Large intestine (tissue), 3 donors: ENCODE results near the gene DHRS13. TPM values are rescaled to one million over a fixed set of nuclear protein-coding genes. Genes with fewer than 3 reads are reported as not detected.
"Not testable (repeated sequence)": the region's sequence is repeated elsewhere in the genome, so short reads cannot be mapped to it uniquely, and the experiment has no call there.

Source experiments
- DNase-seq, 2 donors: peaks; one replicate each; pipeline versions ENCODE4 v3.0.0 to v3.0.0-alpha.2; 2013
- H3K27ac ChIP-seq: one replicate; pipeline ENCODE4 v1.5.1; 2013; ENCODE audit warnings: low read length
- H3K27me3 ChIP-seq: 2 replicates; pipeline ENCODE4 v1.6.1; 2013; ENCODE audit warnings: low read length; ENCODE audit not compliant: control insufficient read depth, insufficient read depth
- H3K36me3 ChIP-seq: 2 replicates; pipeline ENCODE4 v1.6.1; 2013; ENCODE audit warnings: low read length; ENCODE audit not compliant: control insufficient read depth, insufficient read depth
- H3K4me1 ChIP-seq: one replicate; pipeline ENCODE4 v1.6.1; 2013; ENCODE audit warnings: low read length; ENCODE audit not compliant: control insufficient read depth, insufficient read depth
- H3K4me3 ChIP-seq: one replicate; pipeline ENCODE4 v1.5.1; 2013; ENCODE audit warnings: low read length
- H3K9me3 ChIP-seq: one replicate; pipeline ENCODE4 v1.6.1; 2013; ENCODE audit warnings: mild to moderate bottlenecking, low read depth, low read length, moderate library complexity; ENCODE audit not compliant: control insufficient read depth
- WGBS: methylation state at CpG from one replicate; pipeline ENCODE4 v1.1.5; 2013; ENCODE audit warnings: low lambda C conversion rate; ENCODE audit not compliant: insufficient coverage; 5-methylcytosine and 5-hydroxymethylcytosine counted together
- polyA plus RNA-seq: library from polyadenylated mRNA; unstranded; fragments of 120-200 nt; gene quantifications from one replicate; pipeline ENCODE4 v1.2.1, GENCODE V29; 2013

The DHRS13 gene
- polyA plus RNA-seq, 1 donor: 8.4 TPM

DNA sequence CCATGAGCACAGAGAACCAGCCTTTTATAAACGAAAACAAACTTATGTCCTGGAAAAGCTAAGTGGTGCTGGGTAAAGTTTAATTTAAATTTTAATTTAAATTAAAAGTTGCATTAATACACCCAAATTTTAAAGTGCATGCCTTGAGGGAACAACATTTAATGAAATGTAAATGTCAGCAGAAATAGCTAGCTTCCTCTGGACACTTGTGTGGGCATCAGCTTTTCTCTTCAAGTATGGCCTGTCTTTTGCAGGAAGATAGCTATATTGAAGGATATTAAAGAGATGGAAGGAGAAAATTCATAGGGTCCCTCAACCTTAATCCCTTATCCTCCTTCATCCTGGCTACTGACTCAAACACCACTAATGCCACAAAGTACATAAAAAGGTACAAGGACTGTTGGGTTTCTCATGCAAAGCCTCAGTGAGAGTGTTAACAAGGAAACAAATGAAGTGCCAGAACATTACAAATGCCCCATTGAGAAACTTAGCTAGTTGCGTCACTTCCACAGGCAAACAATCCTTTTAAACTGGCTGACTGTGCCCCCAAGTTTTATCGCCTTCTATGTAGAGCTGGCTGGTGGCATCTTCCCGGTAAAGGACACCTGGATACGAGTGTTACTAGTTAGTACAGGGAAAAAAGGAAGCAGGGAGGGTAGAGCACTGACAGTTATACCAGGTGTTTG, 34.3 kb upstream of the DHRS13 start:
- DNase-seq: no peak
- Histone ChIP-seq H3K36me3 (peaks cover 20% of the 10 kb centered on the region), H3K27ac (no peak overlapping the region), H3K9me3 (no peaks in the 10 kb centered on the region), H3K4me1 (no peaks in the 10 kb centered on the region), H3K4me3 (no peak overlapping the region), H3K27me3 (no peaks in the 10 kb centered on the region)
- WGBS: no CpG with 5 or more reads among the region's 5 CpGs

DNA sequence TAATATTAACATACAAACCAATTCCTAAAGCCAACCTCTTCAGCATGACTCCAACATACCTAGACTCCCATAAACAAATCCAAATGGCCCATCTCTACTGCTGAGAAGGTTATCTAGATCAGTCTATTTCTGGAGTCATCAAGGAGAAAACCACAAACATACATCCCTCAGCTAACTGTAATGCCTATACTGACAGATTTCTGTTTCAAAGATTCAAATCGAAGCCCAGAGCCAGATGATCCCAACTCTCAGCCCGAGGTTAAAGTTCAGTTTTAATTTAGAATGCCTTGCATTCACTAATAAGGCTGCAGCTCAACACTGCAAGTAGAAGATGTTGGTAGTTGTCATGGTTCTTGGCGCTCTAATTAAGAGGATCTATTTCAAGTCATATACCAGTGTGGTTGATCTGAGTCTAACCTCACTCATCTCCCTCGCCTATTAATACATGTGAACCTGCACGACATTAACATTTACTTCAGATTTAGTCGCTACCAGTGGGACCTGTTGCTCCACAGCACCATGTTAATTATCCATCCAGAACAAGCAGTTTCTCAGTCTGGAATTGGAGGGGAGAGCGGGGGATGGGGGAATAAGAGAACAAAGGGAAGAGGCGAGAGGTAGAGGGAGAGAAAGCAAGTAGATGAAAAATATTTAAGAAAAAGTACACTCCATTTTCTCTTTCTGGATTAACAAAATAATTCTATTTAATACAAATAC, 33.0 kb upstream of the DHRS13 start:
- no peaks in the 10 kb centered on the region for H3K9me3 ChIP-seq
- H3K36me3 ChIP-seq: peaks cover 19% of the 10 kb centered on the region
- no peaks in the 10 kb centered on the region for H3K4me1 ChIP-seq
- DNase-seq: no peak
- WGBS: 100% methylated on average over 2 of the region's 8 CpGs
- H3K27me3 ChIP-seq: no peaks in the 10 kb centered on the region
- no peak overlapping the region for H3K27ac ChIP-seq
- no peak overlapping the region for H3K4me3 ChIP-seq

DNA sequence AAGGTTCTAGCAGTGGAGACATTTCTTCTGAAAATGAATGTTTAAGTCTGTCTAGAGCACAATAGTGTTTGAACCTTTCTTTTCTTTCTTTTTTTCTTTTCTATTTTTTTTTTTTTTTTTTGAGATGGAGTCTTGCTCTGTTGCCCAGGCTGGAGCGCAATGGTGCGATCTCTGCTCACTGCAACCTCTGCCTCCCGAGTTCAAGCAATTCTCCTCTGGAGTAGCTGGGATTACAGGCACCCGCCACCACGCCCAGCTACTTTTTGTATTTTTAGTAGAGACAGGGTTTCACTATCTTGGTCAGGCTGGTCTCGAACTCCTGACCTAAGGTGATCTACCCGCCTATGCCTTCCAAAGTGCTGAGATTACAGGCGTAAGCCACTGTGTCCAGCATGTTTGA, 31.6 kb upstream of the DHRS13 start:
- not testable (repeated sequence) for H3K27ac ChIP-seq, H3K4me1 ChIP-seq, H3K9me3 ChIP-seq, H3K27me3 ChIP-seq, H3K4me3 ChIP-seq, DNase-seq
- peaks cover 13% of the 10 kb centered on the region for H3K36me3 ChIP-seq
- WGBS: no CpG with 5 or more reads among the region's 8 CpGs

DNA sequence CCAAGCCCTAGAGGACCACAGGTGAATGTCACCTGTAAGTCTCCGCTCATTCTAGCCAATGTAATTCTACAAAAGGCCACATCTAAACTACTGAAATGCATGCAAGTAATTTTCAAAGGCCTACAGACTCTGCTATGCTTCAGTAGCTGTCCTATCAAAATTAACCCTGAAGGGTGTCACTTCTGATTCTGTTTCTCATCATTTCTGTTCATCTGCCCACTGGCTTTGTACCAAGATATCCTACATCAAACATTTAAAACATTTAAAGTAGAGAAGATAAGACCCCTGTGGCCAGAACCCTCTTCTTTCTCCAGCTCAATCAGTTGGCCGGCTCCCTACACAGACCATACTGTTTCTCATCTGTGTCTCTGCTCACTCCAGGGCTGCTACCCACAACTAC, 26.9 kb upstream of the DHRS13 start:
- Histone ChIP-seq H3K36me3 (peaks cover 29% of the 10 kb centered on the region), H3K9me3 (no peaks in the 10 kb centered on the region), H3K4me1 (no peaks in the 10 kb centered on the region), H3K4me3 (no peak overlapping the region), H3K27me3 (no peaks in the 10 kb centered on the region), H3K27ac (no peak overlapping the region)
- WGBS: no CpG with 5 or more reads among the region's 2 CpGs
- no peak for DNase-seq

DNA sequence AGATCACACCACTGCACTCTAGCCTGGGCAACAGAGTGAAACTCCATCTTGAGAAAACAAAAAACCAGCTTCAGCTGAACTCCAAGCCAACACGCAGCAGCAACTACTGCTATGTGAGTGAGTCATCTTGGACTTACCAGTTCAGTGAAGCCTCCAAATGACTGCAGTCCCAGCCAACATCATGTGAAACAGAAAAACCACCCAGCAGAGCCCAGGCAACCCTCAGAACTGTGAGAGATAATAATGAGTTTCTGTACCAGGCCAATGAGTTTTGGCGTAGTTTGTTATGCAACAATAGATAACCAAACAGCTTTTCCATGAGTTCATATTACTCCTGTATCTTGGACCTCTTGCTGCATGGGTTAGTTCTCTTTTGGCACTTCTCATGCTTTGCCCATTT, 25.2 kb upstream of the DHRS13 start:
- Histone ChIP-seq H3K27me3 (no peaks in the 10 kb centered on the region), H3K36me3 (peaks cover 39% of the 10 kb centered on the region), H3K4me3 (no peak overlapping the region), H3K9me3 (no peaks in the 10 kb centered on the region), H3K27ac (no peak overlapping the region), H3K4me1 (no peaks in the 10 kb centered on the region)
- no CpG with 5 or more reads among the region's 2 CpGs for WGBS
- no peak for DNase-seq

DNA sequence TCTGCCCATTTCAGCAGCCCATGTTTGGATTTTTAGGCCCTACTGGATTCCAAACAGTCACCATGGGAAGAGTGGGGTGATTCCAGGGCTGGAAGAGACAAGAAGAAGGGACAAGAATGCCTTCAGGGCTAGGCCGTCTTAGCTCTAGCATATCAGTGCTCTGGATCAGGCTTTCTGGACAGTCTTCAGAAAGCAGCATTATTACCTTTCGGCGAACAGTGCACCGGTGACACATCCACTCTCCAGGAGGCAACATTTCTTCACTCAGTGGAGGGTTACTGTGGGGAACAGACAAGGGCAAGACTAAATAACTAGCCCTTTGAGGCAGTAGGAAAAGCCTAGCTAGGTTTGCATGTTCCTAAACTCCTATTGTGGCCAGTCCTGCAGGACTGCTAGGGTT, 23.9 kb upstream of the DHRS13 start:
- Histone ChIP-seq H3K27ac (no peak overlapping the region), H3K4me1 (no peaks in the 10 kb centered on the region)
- WGBS: no CpG with 5 or more reads among the region's 4 CpGs

DNA sequence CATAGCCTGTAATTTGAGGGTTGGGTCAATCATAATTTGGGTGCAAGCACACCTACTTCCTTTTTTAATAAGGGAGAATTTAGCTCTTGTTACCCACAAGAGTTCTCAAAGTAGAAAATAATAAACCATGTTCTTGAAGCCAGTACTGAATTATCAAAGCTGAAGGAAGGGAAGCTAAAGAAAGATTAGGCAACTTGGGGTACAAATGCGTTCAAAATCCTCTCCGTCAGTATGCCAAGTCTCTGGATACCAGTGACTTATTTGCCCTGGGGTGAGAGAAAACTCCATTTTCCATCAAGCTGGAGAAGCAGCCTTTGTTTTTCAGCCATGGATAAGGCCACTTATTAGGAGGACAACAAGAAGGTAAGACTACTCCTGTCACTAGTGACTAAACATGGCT, 23.5 kb upstream of the DHRS13 start:
- Histone ChIP-seq H3K36me3 (peaks cover 49% of the 10 kb centered on the region), H3K27me3 (no peaks in the 10 kb centered on the region), H3K4me3 (no peak overlapping the region), H3K9me3 (no peaks in the 10 kb centered on the region), H3K27ac (no peak overlapping the region), H3K4me1 (no peaks in the 10 kb centered on the region)
- WGBS: no CpG with 5 or more reads among the region's 2 CpGs
- no peak for DNase-seq

More for the DNA sequence above, 23.9 kb upstream of the DHRS13 start:
- Histone ChIP-seq H3K9me3 (no peaks in the 10 kb centered on the region), H3K4me3 (no peak overlapping the region), H3K27me3 (no peaks in the 10 kb centered on the region), H3K36me3 (peaks cover 44% of the 10 kb centered on the region)
- no peak for DNase-seq

DNA sequence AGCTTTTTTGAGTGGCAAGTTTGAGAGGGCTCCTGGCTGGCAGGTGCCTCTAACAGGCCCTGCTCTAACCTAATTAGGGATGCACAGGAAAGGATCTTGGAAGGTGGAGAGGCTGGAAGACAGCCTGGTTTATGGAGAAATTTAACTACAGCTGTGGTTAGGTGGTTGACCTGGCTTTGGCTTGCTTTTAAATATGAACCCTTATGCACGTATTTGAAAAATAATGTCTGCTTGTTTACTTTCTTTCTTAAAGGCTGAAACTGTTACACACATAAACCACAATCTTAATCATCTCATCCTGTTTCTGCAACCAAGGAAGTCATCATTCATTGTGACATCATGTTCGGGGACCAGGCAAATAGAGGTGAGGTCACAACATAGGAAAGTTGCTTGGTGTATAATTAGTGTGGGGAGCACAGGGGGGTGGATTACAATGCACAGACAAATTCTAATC, 23.1 kb upstream of the DHRS13 start:
- H3K4me3 ChIP-seq: no peak overlapping the region
- peaks cover 53% of the 10 kb centered on the region for H3K36me3 ChIP-seq
- H3K27me3 ChIP-seq: no peaks in the 10 kb centered on the region
- no CpG with 5 or more reads among the region's 2 CpGs for WGBS
- H3K9me3 ChIP-seq: no peaks in the 10 kb centered on the region
- H3K4me1 ChIP-seq: no peaks in the 10 kb centered on the region
- no peak for DNase-seq
- no peak overlapping the region for H3K27ac ChIP-seq

DNA sequence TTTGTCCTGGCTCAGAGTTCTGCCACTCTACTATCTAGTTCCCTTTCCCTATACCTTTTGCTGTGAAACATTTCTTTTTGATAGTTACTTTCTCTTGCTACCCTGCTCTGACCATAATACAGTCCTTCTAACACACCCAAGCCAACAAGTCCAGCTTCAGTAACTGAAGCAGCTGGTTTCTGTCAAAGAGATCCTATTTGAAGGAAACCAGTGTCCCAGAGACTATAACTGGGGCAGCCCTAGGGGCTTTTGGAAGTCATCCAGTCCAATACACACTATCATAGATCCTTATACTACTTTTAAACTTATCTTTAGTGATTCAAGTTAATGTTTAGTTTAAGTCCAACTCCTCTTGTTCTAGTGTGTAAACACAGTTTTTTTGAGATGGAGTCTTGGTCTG, 17.3 kb upstream of the DHRS13 start:
- no peaks in the 10 kb centered on the region for H3K27me3 ChIP-seq
- no peak overlapping the region for H3K4me3 ChIP-seq
- no peak for DNase-seq
- H3K36me3 ChIP-seq: peaks cover 83% of the 10 kb centered on the region
- H3K27ac ChIP-seq: no peak overlapping the region
- H3K9me3 ChIP-seq: no peaks in the 10 kb centered on the region
- no peaks in the 10 kb centered on the region for H3K4me1 ChIP-seq

DNA sequence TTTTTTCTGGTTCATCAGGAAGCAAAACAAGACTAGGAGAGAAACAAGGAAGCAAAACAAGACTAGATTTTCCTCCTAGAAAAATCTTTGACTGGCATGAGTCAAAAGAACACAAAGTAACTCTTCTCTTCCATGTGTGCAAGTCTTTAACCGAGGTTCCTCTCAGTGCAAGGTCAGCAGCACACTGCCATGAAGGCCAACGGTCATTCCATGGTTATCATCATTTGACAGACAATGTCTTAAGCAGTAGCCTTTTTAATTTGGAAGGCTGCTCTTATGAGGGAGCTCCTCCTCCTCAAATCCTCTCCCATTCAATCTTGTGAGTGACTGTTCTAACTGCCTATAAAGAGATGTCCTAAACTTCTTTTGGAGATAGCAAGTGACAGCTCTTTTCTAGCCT, 15.4 kb upstream of the DHRS13 start:
- Histone ChIP-seq H3K27ac (no peak overlapping the region), H3K4me3 (no peak overlapping the region), H3K9me3 (no peaks in the 10 kb centered on the region), H3K27me3 (no peaks in the 10 kb centered on the region), H3K36me3 (peaks cover 86% of the 10 kb centered on the region), H3K4me1 (no peaks in the 10 kb centered on the region)
- WGBS: no CpG with 5 or more reads among the region's 2 CpGs
- DNase-seq: no peak

DNA sequence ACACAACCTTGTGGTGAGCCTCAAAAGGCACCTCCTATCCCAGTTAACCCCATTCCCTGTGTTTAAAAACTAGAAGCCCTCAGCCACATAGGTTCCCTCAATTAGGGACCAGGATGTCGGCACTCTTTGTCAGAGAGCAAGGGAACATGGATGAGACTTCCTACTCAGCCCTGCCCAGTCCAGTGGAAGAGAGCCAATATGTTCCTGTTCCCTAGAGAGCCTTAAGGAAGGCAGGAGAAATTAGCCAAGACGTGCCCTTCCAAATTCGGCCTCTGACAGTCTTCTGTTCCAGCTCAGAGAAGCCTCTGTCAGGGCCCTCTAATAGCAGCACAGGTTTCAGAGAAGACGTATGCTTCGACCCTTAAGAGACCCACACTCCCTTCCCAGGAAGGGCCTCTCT, 14.6 kb upstream of the DHRS13 start:
- WGBS: no CpG with 5 or more reads among the region's 5 CpGs
- peaks cover 87% of the 10 kb centered on the region for H3K36me3 ChIP-seq

More for the DNA sequence above, 14.6 kb upstream of the DHRS13 start:
- peaks cover 4% of the 10 kb centered on the region for H3K4me1 ChIP-seq
- no peak overlapping the region for H3K27ac ChIP-seq
- no peak overlapping the region for H3K4me3 ChIP-seq
- no peak for DNase-seq
- no peaks in the 10 kb centered on the region for H3K27me3 ChIP-seq
- no peaks in the 10 kb centered on the region for H3K9me3 ChIP-seq
